ENCODE data around the gene MED13L. TPM values are rescaled to one million over a fixed set of nuclear protein-coding genes. Genes with fewer than 3 reads are reported as not detected.
A peak's percentile ranks its signal among the peaks of the same experiment; 100 is the strongest.
"Not testable (repeated sequence)": the region's sequence is repeated elsewhere in the genome, so short reads cannot be mapped to it uniquely, and the experiment has no call there.

The MED13L gene
- polyA plus RNA-seq, 1 donor from 2014 or later = 10.7 TPM

DNA sequence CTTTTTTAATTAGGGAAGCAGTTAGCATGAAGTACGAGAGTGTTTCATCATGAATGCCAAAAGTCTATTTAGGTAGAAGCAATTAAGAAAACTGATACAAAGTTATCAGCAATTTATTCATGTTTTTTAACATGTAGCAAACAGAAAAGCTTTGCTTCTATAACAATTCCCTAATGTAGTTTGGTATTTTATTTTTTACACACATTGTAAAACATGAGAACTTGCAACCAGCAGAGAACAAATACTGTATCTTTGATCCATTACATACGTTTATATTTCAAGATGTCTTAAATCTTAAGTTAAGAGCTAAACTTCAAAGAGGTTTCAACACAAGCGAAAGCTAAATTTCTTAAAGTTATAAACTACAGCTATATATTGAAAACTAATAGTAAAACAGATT lies 39.3 kb downstream of the MED13L start:
- H3K4me1 Mint-ChIP-seq = peaks cover 24 to 59% (median 33%) of the 10 kb centered on the region in 3 donors
- no peaks in the 10 kb centered on the region for H3K27me3 Mint-ChIP-seq
- no peak overlapping the region for H3K4me3 Mint-ChIP-seq
- no peaks in the 10 kb centered on the region for H3K36me3 Mint-ChIP-seq
- H3K27ac Mint-ChIP-seq = no peak overlapping the region
- H3K9me3 Mint-ChIP-seq = no peaks in the 10 kb centered on the region

DNA sequence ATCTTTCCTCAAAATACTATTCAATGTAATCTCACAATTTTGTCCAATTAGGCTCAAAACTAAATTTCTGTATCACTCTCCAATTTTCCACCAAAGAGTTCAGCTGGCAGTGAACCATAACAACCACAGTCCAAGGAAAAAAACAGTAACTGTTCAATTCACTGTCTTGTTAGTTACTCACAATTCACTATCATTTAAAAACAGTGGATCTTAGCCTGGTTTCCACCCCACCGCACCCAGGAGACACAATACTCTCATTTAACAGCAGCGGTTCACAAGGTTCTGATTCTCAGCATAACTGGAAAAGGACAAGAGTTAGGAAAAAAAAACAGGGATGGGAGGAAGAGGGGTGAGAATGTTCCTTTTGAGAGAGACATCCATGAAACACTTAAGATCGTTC lies 40.5 kb downstream of the MED13L start:
- Mint-ChIP-seq H3K27me3 (no peaks in the 10 kb centered on the region), H3K27ac (peak overlapping the region in 1 of 3 donors; percentile 44), H3K4me1 (peaks cover 23 to 56% (median 31%) of the 10 kb centered on the region in 3 donors), H3K36me3 (no peaks in the 10 kb centered on the region), H3K4me3 (peak overlapping the region in 2 of 4 donors; percentile 44 to 49), H3K9me3 (no peaks in the 10 kb centered on the region)

DNA sequence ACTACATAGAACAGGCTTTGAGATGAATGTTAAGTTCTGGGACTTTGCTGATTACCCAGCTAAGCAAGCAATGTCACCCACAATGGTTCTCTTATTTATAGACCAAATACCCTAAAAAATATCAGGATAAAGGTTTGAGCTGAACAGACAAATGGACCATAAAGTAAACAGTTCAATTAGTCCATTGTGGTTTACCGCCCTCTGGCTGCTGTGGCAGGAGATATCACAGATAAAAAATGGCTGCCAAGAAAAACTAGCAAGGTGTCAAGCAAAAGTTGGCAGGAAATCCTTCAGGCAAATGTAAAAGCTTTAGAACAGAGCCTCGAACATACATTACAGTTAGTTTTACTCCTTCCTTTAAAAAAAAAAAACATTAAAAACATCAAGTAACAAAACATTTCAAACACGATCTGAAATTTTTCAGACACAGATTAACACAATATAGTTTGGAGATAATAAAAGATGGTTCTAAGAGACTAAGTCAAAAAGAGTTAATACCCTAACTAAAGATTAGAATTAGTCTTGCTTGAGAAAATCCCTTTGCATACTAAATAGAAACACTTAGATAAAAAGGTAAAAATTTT lies 41.3 kb downstream of the MED13L start:
- Mint-ChIP-seq H3K4me3 (peak overlapping the region in 1 of 4 donors; percentile 30), H3K27ac (peak overlapping the region in 2 of 3 donors; percentile 42 to 70), H3K36me3 (no peaks in the 10 kb centered on the region)

DNA sequence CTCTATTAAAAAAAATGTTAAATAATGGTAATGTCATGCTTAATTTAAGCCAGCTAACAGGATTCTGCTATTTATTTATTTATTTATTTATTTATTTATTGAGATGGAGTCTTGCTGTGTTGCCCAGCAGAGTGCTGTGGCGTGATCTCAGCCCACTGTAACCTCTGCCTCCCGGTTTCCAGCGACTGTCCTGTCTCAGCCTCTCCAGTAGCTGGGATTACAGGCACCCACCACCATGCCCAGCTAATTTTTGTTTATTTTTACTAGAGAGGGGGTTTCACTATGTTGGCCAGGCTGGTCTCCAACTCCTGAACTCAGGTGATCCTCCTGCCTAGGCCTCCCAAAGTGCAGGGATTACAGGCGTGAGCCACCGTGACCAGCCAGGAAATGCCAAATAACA lies 43.3 kb downstream of the MED13L start:
- not testable (repeated sequence) for H3K9me3 Mint-ChIP-seq, H3K4me3 Mint-ChIP-seq, H3K36me3 Mint-ChIP-seq, H3K27ac Mint-ChIP-seq, H3K27me3 Mint-ChIP-seq
- H3K4me1 Mint-ChIP-seq = peaks cover 20 to 48% (median 27%) of the 10 kb centered on the region in 3 donors

More for the DNA sequence above, 41.3 kb downstream of the MED13L start:
- no peaks in the 10 kb centered on the region for H3K27me3 Mint-ChIP-seq
- no peaks in the 10 kb centered on the region for H3K9me3 Mint-ChIP-seq
- peaks cover 22 to 56% (median 27%) of the 10 kb centered on the region in 3 donors for H3K4me1 Mint-ChIP-seq

- Mint-ChIP-seq H3K4me3 (no peak overlapping the region), H3K9me3 (no peaks in the 10 kb centered on the region), H3K36me3 (no peaks in the 10 kb centered on the region), H3K4me1 (peaks cover 20 to 47% (median 27%) of the 10 kb centered on the region in 3 donors), H3K27ac (no peak overlapping the region), H3K27me3 (no peaks in the 10 kb centered on the region)
Measured at GRCh38 chr12:116233669-116234068, 43.8 kb downstream of the MED13L start.

DNA sequence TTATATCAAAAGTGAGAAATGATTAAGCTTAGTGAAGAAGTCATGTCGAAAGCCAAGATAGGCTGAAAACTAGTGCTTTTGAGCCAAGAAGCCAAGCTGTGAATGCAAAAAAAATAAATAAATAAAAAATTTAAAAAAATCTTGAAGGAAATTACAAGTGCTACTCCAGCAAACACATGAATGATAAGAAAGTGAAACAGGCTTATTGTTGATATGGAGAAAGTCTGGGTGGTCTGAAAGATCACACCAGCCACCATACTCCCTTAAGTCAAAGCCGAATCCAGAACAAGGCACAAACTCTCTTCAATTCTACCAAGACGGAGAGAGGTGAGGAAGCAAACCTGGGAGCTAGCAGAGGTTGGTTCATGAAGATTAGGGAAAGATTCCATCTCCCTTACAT lies 49.7 kb downstream of the MED13L start:
- H3K4me3 Mint-ChIP-seq = no peak overlapping the region
- no peak overlapping the region for H3K27ac Mint-ChIP-seq
- no peaks in the 10 kb centered on the region for H3K9me3 Mint-ChIP-seq
- H3K4me1 Mint-ChIP-seq = peaks cover 12 to 39% (median 26%) of the 10 kb centered on the region in 3 donors
- peaks cover 6% of the 10 kb centered on the region for H3K36me3 Mint-ChIP-seq
- H3K27me3 Mint-ChIP-seq = no peaks in the 10 kb centered on the region

GRCh38 chr12:116226026-116226425 lies 51.5 kb downstream of the MED13L start:
- Mint-ChIP-seq H3K36me3 (peaks cover 6% of the 10 kb centered on the region), H3K9me3 (no peaks in the 10 kb centered on the region), H3K27me3 (no peaks in the 10 kb centered on the region), H3K27ac (no peak overlapping the region), H3K4me1 (peaks cover 8 to 34% (median 27%) of the 10 kb centered on the region in 3 donors), H3K4me3 (no peak overlapping the region)

DNA sequence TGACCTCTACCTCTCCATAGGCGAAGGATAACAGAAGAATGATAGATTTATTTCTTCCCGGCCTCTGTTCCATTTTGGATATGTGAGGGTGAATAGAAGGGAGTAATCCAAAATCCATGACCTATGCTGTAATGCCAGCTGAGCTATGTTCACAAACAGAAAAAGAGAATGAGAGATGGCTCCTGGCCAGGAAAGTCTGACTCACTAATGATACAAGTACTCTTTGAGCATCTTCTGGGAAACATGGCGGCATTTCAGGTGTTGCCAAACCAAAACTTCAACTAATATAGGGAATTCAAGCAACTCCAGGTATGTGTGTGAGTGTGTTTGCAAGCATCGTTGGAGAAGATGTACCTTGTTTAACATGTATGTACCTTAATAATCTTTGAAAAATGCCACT lies 55.1 kb downstream of the MED13L start:
- H3K27ac Mint-ChIP-seq = no peak overlapping the region
- peaks cover 6% of the 10 kb centered on the region for H3K36me3 Mint-ChIP-seq
- no peak overlapping the region for H3K4me3 Mint-ChIP-seq
- H3K4me1 Mint-ChIP-seq = peaks cover 12 to 36% (median 28%) of the 10 kb centered on the region in 3 donors
- no peaks in the 10 kb centered on the region for H3K9me3 Mint-ChIP-seq
- no peaks in the 10 kb centered on the region for H3K27me3 Mint-ChIP-seq

DNA sequence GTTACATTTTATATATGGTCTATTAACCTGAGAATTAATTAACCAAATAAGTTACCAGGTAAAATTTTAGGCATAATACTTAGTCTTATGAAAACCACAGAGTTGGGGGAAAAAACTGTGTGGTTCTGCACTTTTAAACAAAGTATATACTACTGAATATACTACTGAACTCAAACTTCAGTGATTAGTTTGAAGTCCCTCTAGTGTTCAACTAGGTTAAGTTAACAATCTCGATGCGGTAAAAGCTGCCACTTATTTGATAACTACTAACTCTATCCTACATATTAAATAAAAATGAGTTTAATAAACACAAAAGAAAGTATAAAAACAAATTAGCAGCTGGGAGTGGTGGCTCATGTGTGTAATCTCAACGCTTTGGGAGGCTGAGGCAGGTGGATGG lies 56.7 kb downstream of the MED13L start:
- Mint-ChIP-seq H3K4me3 (no peak overlapping the region), H3K27me3 (no peaks in the 10 kb centered on the region), H3K4me1 (peaks cover 23 to 42% (median 37%) of the 10 kb centered on the region in 3 donors), H3K36me3 (peaks cover 6% of the 10 kb centered on the region), H3K9me3 (no peaks in the 10 kb centered on the region), H3K27ac (no peak overlapping the region)

DNA sequence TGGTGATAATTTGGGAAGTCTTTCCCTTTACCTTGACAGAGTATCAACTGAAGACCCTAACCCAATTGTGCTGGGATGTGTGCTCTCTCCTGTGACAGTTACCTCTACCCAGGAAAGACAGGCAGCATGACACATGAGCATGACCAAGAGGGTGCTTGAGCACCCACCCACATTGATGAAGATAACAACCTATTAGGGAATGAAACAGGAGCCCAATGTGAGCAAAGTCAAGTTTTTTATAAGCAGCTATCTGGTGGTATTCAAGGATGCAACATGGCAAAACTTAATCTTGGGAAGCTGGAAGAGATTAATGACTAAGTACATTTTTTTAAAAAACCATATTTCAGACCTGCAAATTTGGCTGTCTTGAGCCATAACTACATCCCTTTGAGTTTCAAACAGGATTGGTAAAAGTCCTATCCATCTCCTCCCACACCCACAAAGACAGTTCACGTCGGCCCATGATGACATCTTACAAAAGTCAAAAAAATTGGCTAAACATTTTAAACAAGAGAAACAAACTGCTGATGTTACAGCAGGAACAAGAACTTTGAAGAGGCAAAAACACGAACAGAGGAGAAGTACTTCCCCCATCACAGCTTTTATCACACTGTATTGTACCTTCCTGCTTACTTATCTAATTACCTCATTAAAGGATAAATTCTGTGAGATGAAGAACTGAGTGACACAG lies 60.3 kb downstream of the MED13L start:
- peak overlapping the region in 1 of 3 donors; percentile 21 for H3K27ac Mint-ChIP-seq
- H3K27me3 Mint-ChIP-seq = no peaks in the 10 kb centered on the region
- H3K4me1 Mint-ChIP-seq = peaks cover 45 to 55% (median 50%) of the 10 kb centered on the region in 3 donors
- no peak overlapping the region for H3K4me3 Mint-ChIP-seq
- H3K9me3 Mint-ChIP-seq = no peaks in the 10 kb centered on the region
- peaks cover 6% of the 10 kb centered on the region for H3K36me3 Mint-ChIP-seq

DNA sequence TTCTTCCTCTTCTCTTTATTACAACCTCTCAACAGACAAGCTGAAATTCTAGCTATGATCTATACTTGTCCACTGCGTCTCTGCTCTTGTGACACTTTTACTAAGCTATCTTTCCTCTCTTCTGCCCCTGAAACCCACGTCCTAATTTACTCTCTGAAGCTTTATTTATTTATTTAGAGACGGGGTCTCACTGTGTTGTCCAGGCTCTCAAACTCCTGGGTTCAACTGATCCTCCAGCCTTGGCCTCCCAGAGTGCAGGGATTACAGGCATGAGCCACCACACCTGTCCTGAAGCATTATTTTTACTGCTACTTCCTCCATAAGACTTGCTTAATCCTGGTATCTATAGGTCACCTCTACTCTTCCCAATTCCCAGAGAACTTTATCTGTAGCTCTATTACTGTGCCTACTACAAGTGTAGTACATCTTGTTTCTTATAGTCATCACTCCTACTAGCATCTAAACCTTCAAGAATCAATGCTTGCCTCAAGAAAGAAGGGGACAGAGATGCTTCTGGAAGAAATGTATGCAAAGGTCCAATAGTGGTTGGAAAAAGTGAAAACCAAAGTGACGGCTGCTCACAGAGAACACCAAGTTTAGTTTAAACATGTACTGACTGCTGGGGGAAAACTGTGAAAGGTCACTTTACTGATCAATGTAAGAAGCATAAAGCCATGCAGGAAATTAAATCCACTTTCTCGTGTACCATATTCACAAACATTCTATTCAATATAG lies 61.3 kb downstream of the MED13L start:
- H3K27ac Mint-ChIP-seq = peak overlapping the region in 1 of 3 donors; percentile 17
- peaks cover 45 to 55% (median 49%) of the 10 kb centered on the region in 3 donors for H3K4me1 Mint-ChIP-seq
- no peaks in the 10 kb centered on the region for H3K27me3 Mint-ChIP-seq
- H3K4me3 Mint-ChIP-seq = peak overlapping the region in 1 of 4 donors; percentile 42
- H3K9me3 Mint-ChIP-seq = no peaks in the 10 kb centered on the region
- peaks cover 6% of the 10 kb centered on the region for H3K36me3 Mint-ChIP-seq

GRCh38 chr12:116215023-116215422 lies 62.5 kb downstream of the MED13L start:
- Mint-ChIP-seq H3K9me3 (no peaks in the 10 kb centered on the region), H3K4me1 (peaks cover 54 to 65% (median 59%) of the 10 kb centered on the region in 3 donors), H3K36me3 (peaks cover 6% of the 10 kb centered on the region), H3K4me3 (peak overlapping the region in 2 of 4 donors; percentile 3 to 63), H3K27ac (no peak overlapping the region), H3K27me3 (no peaks in the 10 kb centered on the region)

- H3K36me3 Mint-ChIP-seq = peaks cover 6% of the 10 kb centered on the region
- peak overlapping the region in 1 of 4 donors; percentile 14 for H3K4me3 Mint-ChIP-seq
- H3K9me3 Mint-ChIP-seq = no peaks in the 10 kb centered on the region
- no peaks in the 10 kb centered on the region for H3K27me3 Mint-ChIP-seq
- no peak overlapping the region for H3K27ac Mint-ChIP-seq
- H3K4me1 Mint-ChIP-seq = peaks cover 57 to 69% (median 68%) of the 10 kb centered on the region in 3 donors
Measured at GRCh38 chr12:116213885-116214527, 63.5 kb downstream of the MED13L start.

DNA sequence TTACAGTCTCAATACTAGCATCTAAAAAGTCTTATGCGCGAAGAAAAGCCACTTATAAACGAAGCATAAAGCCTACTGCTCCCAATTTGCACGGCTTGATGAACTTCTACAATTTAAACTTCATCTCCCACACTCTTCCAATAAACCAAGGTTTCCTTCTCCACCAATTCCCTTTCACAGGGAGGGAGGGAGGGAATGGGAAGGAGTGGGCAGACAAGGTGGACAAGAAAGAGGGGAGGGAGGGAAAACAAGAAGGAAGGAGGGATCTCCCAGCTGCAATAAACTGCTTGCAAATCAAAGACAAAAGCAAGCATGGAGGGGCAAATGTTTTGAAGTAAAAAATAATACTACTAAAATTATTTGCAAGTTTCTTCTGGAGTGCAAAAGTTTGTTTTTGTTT lies 64.5 kb downstream of the MED13L start:
- Mint-ChIP-seq H3K27ac (peak overlapping the region in 1 of 3 donors; percentile 9), H3K36me3 (peaks cover 6% of the 10 kb centered on the region), H3K9me3 (no peaks in the 10 kb centered on the region), H3K4me3 (peak overlapping the region in 1 of 4 donors; percentile 34), H3K27me3 (no peaks in the 10 kb centered on the region), H3K4me1 (peaks cover 57 to 66% (median 63%) of the 10 kb centered on the region in 3 donors)

DNA sequence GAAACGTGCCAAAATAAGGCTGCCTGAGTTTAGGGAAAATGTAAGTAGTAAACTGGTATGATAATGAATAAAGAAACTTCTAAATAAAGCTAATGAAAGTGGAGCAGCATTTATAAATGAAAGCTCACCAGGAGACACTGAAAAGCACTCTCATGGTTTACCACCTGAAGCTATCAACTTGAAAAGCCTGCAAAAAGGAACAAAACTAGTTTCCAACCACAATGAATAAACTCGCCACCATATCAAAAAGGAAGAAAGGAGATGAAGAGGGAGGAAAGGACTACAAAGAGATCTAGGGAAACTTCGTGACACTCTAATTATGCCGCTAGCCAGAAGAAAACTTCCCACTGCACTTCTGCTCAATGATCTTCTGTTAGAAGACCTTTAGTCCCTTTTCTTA lies 66.7 kb downstream of the MED13L start:
- H3K4me3 Mint-ChIP-seq = peak overlapping the region in 1 of 4 donors; percentile 15
- peaks cover 36 to 60% (median 55%) of the 10 kb centered on the region in 3 donors for H3K4me1 Mint-ChIP-seq
- H3K27me3 Mint-ChIP-seq = no peaks in the 10 kb centered on the region
- no peak overlapping the region for H3K27ac Mint-ChIP-seq
- no peaks in the 10 kb centered on the region for H3K9me3 Mint-ChIP-seq
- H3K36me3 Mint-ChIP-seq = no peaks in the 10 kb centered on the region

All from IgD-negative memory B cell (primary cell).